ENCODE data around the gene CSMD2. TPM values are rescaled to one million over a fixed set of nuclear protein-coding genes. Genes with fewer than 3 reads are reported as not detected.

Gene CSMD2
- total and polyA plus RNA-seq, 2 of the 8 experiments (the other 6 are each of a cell fraction or from before 2014, with no cell fraction given), result 7.0 to 14.7 TPM

GRCh38 chr1:33745942-33746341 is 419.1 kb downstream of the CSMD2 start:
- Histone ChIP-seq H3K9me3 (ENCODE audit: insufficient read depth in 2 of 2, low read depth in 1 of 2, low read length in 1 of 2) (no peaks in the 10 kb centered on the region), H3K79me1 (ENCODE audit: low read depth, low read length) (no peaks in the 10 kb centered on the region), H2AK5ac (ENCODE audit: low read depth, low read length) (no peak overlapping the region), H3K27ac (ENCODE audit: low read depth, low read length) (no peak overlapping the region), H4K5ac (ENCODE audit: insufficient read length, low read depth, low read length) (no peak overlapping the region), H3K36me3 (ENCODE audit: control insufficient read depth in 2 of 4, insufficient read depth in 4 of 4, low read length in 3 of 4) (no peaks in the 10 kb centered on the region; a peak in 2 of 8 replicates), H2BK12ac (ENCODE audit: low read depth, low read length) (no peak overlapping the region), H3K23me2 (ENCODE audit: low read depth, low read length) (no peaks in the 10 kb centered on the region), H3K79me2 (ENCODE audit: control insufficient read depth in 1 of 2, insufficient read depth in 2 of 2, low read length in 2 of 2) (no peaks in the 10 kb centered on the region), H3K4ac (replicated peaks; ENCODE audit: insufficient read length, low read depth, low read length) (no peak overlapping the region), H3K56ac (replicated peaks; ENCODE audit: insufficient read length, low read depth, low read length) (no peak overlapping the region), H3K14ac (ENCODE audit: insufficient read length) (no peak overlapping the region), H4K20me1 (replicated peaks in 1 of 2; ENCODE audit: control insufficient read depth in 1 of 2, insufficient read depth in 2 of 2, low read length in 2 of 2) (peaks cover 0 to 2% of the 10 kb centered on the region in 2 experiments), H2BK15ac (ENCODE audit: low read length) (no peak overlapping the region), H2BK120ac (replicated peaks; ENCODE audit: low read depth, low read length) (no peak overlapping the region), H2AFZ (ENCODE audit: low read length) (no peak overlapping the region), H3K4me1 (replicated peaks in 1 of 4; ENCODE audit: control insufficient read depth in 3 of 4, insufficient read depth in 4 of 4, low read length in 3 of 4) (no peaks in the 10 kb centered on the region), H4K8ac (ENCODE audit: extremely low read depth, insufficient read depth, low read length) (no peak overlapping the region), H3K18ac (ENCODE audit: extremely low read depth, low read length) (no peak overlapping the region), H3K4me3 (ENCODE audit: extremely low read depth in 1 of 4, insufficient read depth in 2 of 4, low read depth in 3 of 4, low read length in 4 of 4) (no peak overlapping the region), H3K23ac (ENCODE audit: insufficient read length) (no peak overlapping the region), H4K91ac (replicated peaks; ENCODE audit: insufficient read length, low read length) (no peak overlapping the region), H3K9ac (replicated peaks in 1 of 4; ENCODE audit: extremely low read depth in 1 of 4, low read depth in 3 of 4, low read length in 3 of 4) (no peak overlapping the region), H3K27me3 (replicated peaks in 1 of 4; ENCODE audit: control insufficient read depth in 3 of 4, extremely low read depth in 1 of 4, insufficient read depth in 3 of 4, low read length in 3 of 4) (no peaks in the 10 kb centered on the region), H3K4me2 (ENCODE audit: insufficient read depth in 1 of 2, low read depth in 2 of 2, low read length in 2 of 2) (no peak overlapping the region), H2BK20ac (ENCODE audit: low read length) (no peak overlapping the region), H2BK5ac (ENCODE audit: low read depth, low read length) (no peak overlapping the region)
- FAIRE-seq (no peak), DNase-seq (ENCODE audit: low read depth in 1 of 2, low spot score in 2 of 2) (no peak)
- 91% methylated on average over 4 of the region's 4 CpGs; no CpG with 5 or more reads in 1 of the 2 experiments for WGBS, 2 experiments (ENCODE audit: extremely low coverage in 1 of 2, insufficient coverage in 1 of 2, insufficient read length in 1 of 2, insufficient replicate concordance in 2 of 2, low coverage in 1 of 2, low lambda C conversion rate in 2 of 2, missing lambda C conversion rate in 1 of 2)
- POLR2A ChIA-PET (ENCODE audit: partially characterized antibody), result no interaction called here
- TF ChIP-seq RAD21 (IDR thresholded peaks at IDR 0.05 in 1 of 2, conservative IDR thresholded peaks at IDR 0.05 in 1 of 2; ENCODE audit: low read depth in 2 of 2, low read length in 2 of 2) (no peak), ZNF274 (IDR thresholded peaks at IDR 0.05; ENCODE audit: borderline replicate concordance, extremely low read depth, low read length) (no peak), SRF (IDR thresholded peaks at IDR 0.05; ENCODE audit: low read depth, low read length) (no peak)
- CTCF ChIA-PET (ENCODE audit: partially characterized antibody), result interaction anchor here (1.6 kb wide), 1 partner anchor 8 kb away, joined by 4 read pairs; no protein-coding TSS in a partner anchor
